ENCODE results near the gene OR2J2.
"Not testable (repeated sequence)": the region's sequence is repeated elsewhere in the genome, so short reads cannot be mapped to it uniquely, and the experiment has no call there.

GRCh38 chr6:29170607-29171006, at the start of gene OR2J2:
- TF ChIP-seq POLR2A, CTCF (IDR thresholded peaks at IDR 0.05): not testable (repeated sequence)
